Stimulated activated CD8-positive, alpha-beta memory T cell treated with anti-CD3 and anti-CD28 coated beads, Interleukin-7, amount 100 ng/mL, for 48 hours (primary cell): ENCODE results near the gene ATP1A1.

Source experiments
- DNase-seq, 2 donors: peaks; one replicate each; pipeline ENCODE4 v3.0.0-alpha.2; 2020; ENCODE audit warnings: low read depth in 1 of 2; ENCODE audit errors: extremely low read depth in 1 of 2

ATP1A1 gene

DNA sequence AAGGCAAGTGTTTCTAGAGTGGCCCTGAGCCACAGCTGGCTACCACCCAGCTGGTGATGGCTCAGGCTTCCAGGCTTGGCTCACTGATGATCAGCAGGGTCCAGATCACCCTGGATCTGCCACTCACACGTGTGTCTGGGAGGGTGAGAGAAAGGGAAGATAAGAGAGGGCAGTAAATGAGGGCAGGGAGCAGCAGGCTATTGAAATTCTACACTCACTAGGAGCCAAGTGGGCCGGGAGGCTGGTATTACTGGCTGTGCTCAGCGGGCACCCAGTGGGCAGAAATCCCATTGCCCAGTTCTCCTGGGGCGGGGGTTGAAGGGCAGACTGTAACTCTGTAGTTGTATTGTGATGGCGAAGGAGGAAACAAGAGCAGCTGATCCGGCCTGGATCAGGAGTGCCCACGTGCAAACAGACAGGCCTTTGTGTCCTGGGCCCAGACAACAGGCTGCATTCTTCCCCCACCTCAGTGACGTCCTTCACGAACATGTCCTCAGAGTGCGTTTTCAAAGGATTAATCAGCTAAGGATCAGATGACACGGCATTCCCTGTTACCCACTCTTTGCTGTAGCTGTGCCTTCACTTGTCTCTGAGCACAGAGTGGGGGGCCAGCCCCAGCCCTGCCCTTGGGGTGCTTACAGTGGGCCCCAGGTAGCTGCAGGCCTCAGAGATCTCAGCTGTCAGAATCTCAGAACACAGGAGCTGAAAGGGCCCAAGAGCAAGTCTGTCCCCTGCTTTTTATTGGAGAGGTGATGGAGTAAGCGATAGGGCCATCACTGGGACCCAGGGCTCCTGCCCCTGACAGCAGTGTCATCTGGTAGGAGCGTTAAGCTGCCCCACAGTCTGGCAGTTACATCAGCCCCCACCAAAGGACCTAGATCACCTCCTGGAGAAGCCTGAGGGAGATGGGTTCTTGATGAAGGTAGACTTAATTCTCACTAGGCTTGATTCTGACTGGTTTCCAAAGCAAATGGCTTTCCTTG lies 60.5 kb downstream of the ATP1A1 start:
- DNase-seq = no peak

DNA sequence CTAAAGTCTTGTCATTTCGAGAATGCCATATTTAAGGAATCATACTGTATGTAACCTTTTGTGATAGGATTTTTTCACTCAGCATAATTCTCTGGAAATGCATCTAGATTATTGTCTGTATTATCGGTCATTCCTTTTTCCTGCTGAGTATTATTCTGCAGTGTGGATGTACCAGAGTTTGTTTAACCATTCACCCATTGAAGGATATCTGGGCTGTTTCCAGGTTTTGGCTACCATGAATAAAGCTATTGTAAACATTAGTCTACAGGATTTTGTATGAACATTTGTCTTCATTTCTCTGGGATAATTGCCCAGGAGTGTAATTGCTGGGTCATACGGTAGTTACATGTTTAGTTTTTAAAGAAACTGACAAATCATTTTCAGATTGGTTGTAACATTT lies 61.8 kb downstream of the ATP1A1 start:
- no peak for DNase-seq

DNA sequence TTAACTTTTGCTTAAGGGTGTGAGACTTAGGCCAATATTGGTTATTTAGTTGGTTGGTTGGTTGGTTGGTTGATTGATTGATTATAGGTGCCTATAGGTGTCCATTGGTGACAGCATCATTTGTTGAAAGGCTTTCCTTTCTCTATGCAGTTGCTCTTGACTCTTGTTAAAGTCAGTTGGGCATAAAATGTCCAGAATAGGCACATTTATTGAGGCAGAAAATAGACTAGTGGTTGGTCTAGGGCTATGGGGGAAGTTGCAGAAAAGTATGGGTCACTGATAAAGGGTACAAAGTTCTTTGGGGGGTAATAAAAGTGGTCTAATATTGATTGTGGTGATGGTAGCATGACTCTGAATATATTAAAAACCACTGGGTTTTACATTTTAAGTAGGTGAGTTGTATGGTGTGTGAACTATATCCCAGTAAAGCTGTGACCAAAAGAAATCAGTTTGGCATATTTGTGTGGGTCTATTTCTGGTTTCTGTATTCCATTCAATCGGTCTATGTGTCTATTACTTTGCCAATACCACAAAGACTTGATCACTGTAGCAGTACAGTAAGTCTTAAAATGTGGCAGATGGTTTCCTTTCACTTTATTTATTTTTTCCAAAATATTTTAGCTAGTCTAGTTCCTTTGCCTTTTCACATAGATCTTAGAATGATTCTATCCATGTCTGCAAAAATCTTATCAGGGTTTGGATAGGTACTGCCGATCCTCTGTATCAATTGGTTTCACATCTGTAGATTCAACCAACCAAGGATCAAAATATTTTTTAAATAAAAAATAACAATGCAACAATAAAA lies 63.0 kb downstream of the ATP1A1 start:
- DNase-seq = no peak

DNA sequence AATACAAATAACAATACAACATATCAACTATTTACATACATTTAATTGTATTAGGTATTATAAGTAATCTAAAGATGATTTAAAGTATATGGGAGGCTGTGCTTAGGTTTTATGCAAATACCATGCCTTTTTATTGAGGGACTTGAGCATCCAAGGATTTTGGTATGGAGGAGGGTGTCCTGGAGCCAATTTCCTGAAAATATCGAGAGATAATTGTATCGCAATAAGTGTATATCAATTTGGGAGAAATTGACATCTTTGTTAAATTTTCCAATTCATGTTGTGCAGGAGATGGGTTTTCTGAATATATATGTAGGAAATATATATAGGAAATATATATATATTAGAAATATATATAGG lies 63.5 kb downstream of the ATP1A1 start:
- no peak for DNase-seq

- no peak for DNase-seq
Observed at GRCh38 chr1:116439701-116440100, 66.7 kb downstream of the ATP1A1 start.

GRCh38 chr1:116440731-116441130 lies 67.7 kb downstream of the ATP1A1 start:
- DNase-seq = no peak

DNA sequence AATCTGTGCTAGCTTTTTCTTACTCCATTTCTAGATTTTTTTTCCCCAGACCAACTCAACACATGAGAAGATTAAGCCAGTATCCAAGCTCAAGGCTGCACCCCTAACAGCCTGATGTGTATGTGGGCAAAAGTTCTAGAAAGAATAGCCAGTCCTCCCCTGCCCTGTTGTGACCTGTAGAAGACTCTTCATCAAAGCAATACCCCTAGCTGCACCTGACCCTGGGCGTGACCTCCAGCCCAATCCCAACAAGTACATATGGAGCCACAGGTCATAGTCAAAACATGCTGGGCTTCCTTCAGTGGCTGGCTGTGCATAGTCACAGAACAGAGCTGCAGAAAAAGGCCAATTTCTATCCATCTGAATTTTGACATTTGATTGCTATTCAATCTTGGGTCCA lies 72.5 kb downstream of the ATP1A1 start:
- no peak for DNase-seq

DNA sequence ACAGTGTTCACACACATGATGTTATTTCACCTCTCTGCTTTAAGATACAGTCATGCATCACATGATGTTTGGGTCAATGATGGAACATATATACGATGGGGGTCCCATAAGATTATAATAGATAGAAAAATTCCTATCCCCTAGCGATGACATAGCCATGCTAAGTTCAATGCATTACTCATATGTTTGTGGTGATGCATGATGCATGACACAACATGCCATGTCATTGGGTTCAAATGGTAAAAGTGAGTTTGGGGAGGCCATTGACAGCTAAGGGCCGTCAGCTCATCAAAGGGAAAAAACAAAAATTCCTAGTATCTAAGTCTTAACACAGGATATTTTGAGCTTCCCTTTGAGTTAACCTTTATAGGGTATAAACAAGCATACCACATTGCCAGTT lies 73.6 kb downstream of the ATP1A1 start:
- DNase-seq = no peak

- DNase-seq = no peak
Observed at GRCh38 chr1:116448785-116449385, 75.8 kb downstream of the ATP1A1 start.

- DNase-seq = no peak
Observed at GRCh38 chr1:116449578-116449977, 76.5 kb downstream of the ATP1A1 start.

DNA sequence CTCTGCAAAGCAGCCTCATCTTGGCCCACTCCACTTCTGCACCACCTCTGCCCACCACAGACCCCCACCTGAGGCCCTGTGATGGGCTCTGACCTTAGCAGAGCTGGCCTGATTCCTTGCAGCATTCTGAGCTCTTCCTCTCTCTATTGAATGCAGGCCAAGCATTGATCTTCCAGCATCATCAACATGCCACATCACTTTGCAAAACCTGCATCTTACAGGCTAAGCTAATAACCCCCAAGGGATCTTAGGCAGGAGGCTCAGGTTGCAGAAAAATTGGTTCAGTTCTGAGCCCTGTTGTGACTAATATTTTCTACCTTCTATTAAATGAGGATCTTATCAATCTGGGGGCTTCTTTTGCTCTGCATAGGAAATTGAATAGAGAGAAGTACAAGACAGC lies 78.7 kb downstream of the ATP1A1 start:
- no peak for DNase-seq

GRCh38 chr1:116453481-116453880 lies 80.4 kb downstream of the ATP1A1 start:
- DNase-seq = no peak

DNA sequence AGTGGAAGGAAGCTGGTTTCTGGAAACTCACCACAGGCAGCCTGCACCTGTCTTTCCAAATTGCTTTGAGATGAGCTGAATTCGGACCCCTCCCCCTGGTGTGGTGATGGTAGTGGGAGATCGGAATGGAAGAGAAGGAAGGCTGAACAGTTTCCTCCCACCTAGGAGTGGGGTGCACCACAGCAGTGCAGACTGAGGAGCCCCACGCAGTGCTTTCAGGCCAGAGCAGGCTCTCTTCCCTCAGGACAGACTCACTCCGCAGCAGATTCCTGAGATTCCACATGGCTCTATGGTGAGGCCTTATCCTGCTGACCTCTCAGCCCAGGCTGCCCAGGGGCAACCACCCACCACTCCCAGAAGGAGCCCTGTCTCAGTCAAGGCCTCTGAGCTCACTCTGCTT lies 80.9 kb downstream of the ATP1A1 start:
- no peak for DNase-seq
